Prostate gland (tissue), 2 donors: Measurements from ENCODE around the gene MPL. TPM values are rescaled to one million over a fixed set of nuclear protein-coding genes. Genes with fewer than 3 reads are reported as not detected.

Experiments used
- DNase-seq: peaks from one replicate; pipeline ENCODE4 v3.0.0-alpha.2; 2019; ENCODE audit warnings: low spot score
- H3K27ac ChIP-seq, 2 donors: fragments of 200-600 bp; sonication (generic); 2 replicates each; pipeline ENCODE4 v1.5.1; 2017 to 2019
- H3K27me3 ChIP-seq: fragments of 200-600 bp; sonication (generic); replicated peaks from 2 replicates; pipeline ENCODE4 v1.5.1; 2019; ENCODE audit not compliant: insufficient read depth
- H3K36me3 ChIP-seq, 2 donors: fragments of 200-600 bp; sonication (generic); 1 replicate in 1 of 2; 2 replicates in 1 of 2; pipeline versions ENCODE4 v1.5.1 to v1.8.1; 2017 to 2019
- H3K4me1 ChIP-seq: fragments of 200-600 bp; sonication (generic); replicated peaks from 2 replicates; pipeline ENCODE4 v1.5.1; 2019
- H3K4me3 ChIP-seq, 2 donors: fragments of 200-600 bp; sonication (generic); 2 replicates each; pipeline ENCODE4 v1.5.1; 2017 to 2019
- H3K9me3 ChIP-seq: fragments of 200-600 bp; sonication (generic); 2 replicates; pipeline ENCODE4 v1.5.1; 2017
- POLR2A ChIP-seq: fragments of 450-650 bp; IDR thresholded peaks from one replicate; pipeline ENCODE4 v1.6.1; 2016; ENCODE audit warnings: antibody characterized with exemption, mild to moderate bottlenecking
- POLR2AphosphoS5 ChIP-seq: sonication (generic); formaldehyde crosslinking; IDR thresholded peaks from one replicate; pipeline ENCODE4 v1.6.1; 2017; ENCODE audit warnings: antibody characterized with exemption
- WGBS: methylation state at CpG from one replicate; pipeline ENCODE4 v1.1.5; 2018; 5-methylcytosine and 5-hydroxymethylcytosine counted together
- intact Hi-C: fragments of 100-400 bp; cut with DNase I; formaldehyde crosslinking; loops from one replicate; pipeline ENCODE4 v1.14.2; 2022
- total RNA-seq, 2 donors: library from RNA; depleted of rRNA; stranded (reverse); fragments of >200 nt; gene quantifications; one replicate each; pipeline ENCODE4 v1.1.0, GENCODE V29; 2016
- TF ChIP-seq, protein P1 (sequence below), 4 experiments: fragments of 200-600 bp in 2 of 4; fragments of 450-650 bp in 2 of 4; sonication (generic) in 2 of 4; IDR thresholded peaks; 1 replicate in 3 of 4; 2 replicates in 1 of 4; pipeline ENCODE4 v1.5.1; 2016 to 2019; ENCODE audit warnings: antibody characterized with exemption in 4 of 4, mild to moderate bottlenecking in 2 of 4, moderate library complexity in 2 of 4

MPL gene
- total RNA-seq, 2 donors from 2014 or later, result not detected

DNA sequence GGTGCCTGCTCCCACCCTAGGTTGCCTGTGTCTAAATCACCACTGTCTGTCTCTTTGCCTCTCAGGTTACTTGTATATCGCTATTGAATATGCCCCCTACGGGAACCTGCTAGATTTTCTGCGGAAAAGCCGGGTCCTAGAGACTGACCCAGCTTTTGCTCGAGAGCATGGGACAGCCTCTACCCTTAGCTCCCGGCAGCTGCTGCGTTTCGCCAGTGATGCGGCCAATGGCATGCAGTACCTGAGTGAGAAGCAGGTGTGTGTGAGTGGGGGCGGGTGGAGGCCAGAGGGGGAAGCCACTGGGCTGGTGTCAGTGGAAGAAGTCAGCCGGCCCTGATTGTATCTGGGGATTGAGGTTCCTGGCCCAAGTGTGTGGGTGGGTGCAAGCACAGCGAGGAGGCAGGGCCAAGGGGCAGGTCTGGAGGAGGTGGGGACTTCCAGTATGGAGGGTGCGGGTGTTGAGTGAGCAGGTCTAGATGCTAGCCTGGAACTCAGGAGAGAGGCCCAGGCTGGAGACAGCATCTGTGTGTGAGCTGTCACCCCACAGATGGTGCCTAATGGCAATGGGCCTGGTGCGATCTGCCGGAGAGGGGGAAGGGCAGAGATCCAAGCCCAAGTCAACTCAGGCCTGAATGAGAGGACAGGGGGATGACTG, 19.7 kb upstream of the MPL start:
- no peak overlapping the region for H3K4me3 ChIP-seq
- TF ChIP-seq, protein P1, sequence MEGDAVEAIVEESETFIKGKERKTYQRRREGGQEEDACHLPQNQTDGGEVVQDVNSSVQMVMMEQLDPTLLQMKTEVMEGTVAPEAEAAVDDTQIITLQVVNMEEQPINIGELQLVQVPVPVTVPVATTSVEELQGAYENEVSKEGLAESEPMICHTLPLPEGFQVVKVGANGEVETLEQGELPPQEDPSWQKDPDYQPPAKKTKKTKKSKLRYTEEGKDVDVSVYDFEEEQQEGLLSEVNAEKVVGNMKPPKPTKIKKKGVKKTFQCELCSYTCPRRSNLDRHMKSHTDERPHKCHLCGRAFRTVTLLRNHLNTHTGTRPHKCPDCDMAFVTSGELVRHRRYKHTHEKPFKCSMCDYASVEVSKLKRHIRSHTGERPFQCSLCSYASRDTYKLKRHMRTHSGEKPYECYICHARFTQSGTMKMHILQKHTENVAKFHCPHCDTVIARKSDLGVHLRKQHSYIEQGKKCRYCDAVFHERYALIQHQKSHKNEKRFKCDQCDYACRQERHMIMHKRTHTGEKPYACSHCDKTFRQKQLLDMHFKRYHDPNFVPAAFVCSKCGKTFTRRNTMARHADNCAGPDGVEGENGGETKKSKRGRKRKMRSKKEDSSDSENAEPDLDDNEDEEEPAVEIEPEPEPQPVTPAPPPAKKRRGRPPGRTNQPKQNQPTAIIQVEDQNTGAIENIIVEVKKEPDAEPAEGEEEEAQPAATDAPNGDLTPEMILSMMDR (IDR thresholded peaks at IDR 0.05), result no peak
- TF ChIP-seq POLR2AphosphoS5, result no peak
- TF ChIP-seq POLR2A, result no peak
- no peaks in the 10 kb centered on the region for H3K4me1 ChIP-seq
- no peaks in the 10 kb centered on the region for H3K9me3 ChIP-seq
- no peak overlapping the region for H3K27ac ChIP-seq
- no peak for DNase-seq
- H3K27me3 ChIP-seq, result no peaks in the 10 kb centered on the region
- WGBS, result 78% methylated on average over 15 of the region's 15 CpGs
- no peaks in the 10 kb centered on the region for H3K36me3 ChIP-seq
- intact Hi-C loops, result no loop called here

DNA sequence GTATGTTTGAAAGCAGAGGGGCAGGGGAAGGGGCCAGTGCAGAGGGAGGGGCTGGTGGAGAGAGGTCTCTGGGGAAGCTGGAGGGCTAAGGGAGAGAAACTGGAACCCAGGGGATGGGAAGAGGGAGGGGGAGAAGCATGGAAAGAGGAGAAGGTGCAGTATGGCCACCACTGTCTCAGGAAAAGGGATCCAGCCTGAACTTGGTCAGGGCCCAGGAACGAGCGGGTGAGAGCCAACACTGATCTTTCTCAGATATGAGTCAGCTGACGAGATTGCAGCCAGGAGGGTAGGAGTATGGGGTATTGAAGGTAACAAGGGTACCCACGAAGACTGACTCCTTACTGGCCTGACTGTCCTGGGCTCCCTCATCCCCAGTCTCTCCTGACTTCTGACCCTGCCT, 18.8 kb upstream of the MPL start:
- Histone ChIP-seq H3K4me3 (no peak overlapping the region), H3K27me3 (no peaks in the 10 kb centered on the region), H3K36me3 (no peaks in the 10 kb centered on the region), H3K4me1 (no peaks in the 10 kb centered on the region), H3K9me3 (no peaks in the 10 kb centered on the region), H3K27ac (peak overlapping the region in 1 of 2 donors; percentile 33)
- WGBS, result 18% methylated on average over 4 of the region's 4 CpGs
- intact Hi-C loops, result no loop called here
- TF ChIP-seq POLR2A (no peak), POLR2AphosphoS5 (no peak)
- TF ChIP-seq, protein P1 (IDR thresholded peaks at IDR 0.05), result no peak
- no peak for DNase-seq

DNA sequence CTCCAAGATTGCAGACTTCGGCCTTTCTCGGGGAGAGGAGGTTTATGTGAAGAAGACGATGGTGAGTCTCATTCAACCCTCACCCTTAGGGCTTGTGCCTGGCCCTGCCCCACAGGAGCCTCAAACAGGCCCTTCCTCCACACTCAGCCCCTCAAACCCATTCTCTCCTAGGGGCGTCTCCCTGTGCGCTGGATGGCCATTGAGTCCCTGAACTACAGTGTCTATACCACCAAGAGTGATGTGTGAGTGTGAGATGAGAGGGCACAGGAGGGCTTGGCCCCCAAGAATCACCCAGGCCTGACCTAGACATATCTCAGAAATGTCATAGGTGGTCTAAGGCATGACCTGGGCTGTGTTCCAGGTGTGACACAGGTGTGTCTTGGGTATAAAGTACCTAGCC, 18.3 kb upstream of the MPL start:
- 82% methylated on average over 5 of the region's 5 CpGs for WGBS
- intact Hi-C loops, result no loop called here
- H3K27me3 ChIP-seq, result no peaks in the 10 kb centered on the region
- TF ChIP-seq POLR2AphosphoS5 (no peak), POLR2A (no peak)
- TF ChIP-seq, protein P1 (IDR thresholded peaks at IDR 0.05), result no peak
- H3K4me1 ChIP-seq, result no peaks in the 10 kb centered on the region
- no peaks in the 10 kb centered on the region for H3K36me3 ChIP-seq
- peak overlapping the region in 1 of 2 donors; percentile 33 for H3K27ac ChIP-seq
- no peak for DNase-seq
- no peaks in the 10 kb centered on the region for H3K9me3 ChIP-seq
- H3K4me3 ChIP-seq, result no peak overlapping the region

DNA sequence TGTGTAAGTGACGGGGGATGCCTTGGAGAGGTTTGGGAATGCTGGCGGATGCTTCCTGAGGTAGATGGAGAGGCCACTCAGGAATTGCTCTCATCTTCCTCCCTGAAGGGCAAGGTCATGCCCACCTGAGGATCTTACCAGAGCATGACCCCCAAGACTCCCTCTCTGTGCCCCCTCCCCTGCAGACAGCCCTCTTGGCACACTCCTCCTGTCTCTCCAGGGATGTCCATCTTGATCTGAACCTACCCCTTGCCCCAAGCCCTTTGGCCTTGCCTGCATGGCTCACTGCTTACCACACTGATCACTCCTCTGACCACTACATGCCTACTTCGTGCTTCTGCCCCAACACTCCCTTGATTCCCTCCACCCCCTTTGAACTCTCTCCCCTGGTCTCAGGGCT, 17.9 kb upstream of the MPL start:
- Histone ChIP-seq H3K27ac (no peak overlapping the region), H3K27me3 (no peaks in the 10 kb centered on the region), H3K4me3 (no peak overlapping the region), H3K9me3 (no peaks in the 10 kb centered on the region), H3K36me3 (no peaks in the 10 kb centered on the region), H3K4me1 (no peaks in the 10 kb centered on the region)
- TF ChIP-seq POLR2AphosphoS5 (no peak), POLR2A (no peak)
- TF ChIP-seq, protein P1 (IDR thresholded peaks at IDR 0.05), result no peak
- DNase-seq, result no peak
- 65% methylated on average over 3 of the region's 3 CpGs for WGBS
- intact Hi-C loops, result no loop called here

DNA sequence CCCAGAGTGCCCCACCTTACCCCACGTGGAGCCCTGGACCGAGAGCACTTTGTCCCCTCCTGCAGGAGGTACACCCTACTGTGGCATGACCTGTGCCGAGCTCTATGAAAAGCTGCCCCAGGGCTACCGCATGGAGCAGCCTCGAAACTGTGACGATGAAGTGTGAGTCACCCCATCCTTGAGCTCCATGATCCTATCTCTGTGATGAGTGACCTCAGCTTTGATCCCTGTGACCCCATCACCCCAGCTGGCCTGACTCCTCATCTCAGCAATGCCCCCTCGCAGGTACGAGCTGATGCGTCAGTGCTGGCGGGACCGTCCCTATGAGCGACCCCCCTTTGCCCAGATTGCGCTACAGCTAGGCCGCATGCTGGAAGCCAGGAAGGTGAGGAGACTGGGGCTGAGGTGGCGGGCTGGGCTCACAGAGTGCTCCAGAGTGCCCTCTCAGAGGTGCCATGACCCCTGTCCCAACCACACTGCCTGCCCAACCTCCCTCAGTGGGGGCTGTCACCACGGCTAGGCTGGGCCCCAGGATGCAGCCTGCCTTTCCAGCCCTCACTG, 16.2 kb upstream of the MPL start:
- Histone ChIP-seq H3K27me3 (no peaks in the 10 kb centered on the region), H3K4me1 (no peaks in the 10 kb centered on the region), H3K36me3 (no peaks in the 10 kb centered on the region), H3K4me3 (no peak overlapping the region), H3K9me3 (no peaks in the 10 kb centered on the region), H3K27ac (no peak overlapping the region)
- 94% methylated on average over 16 of the region's 16 CpGs for WGBS
- intact Hi-C loops, result no loop called here
- DNase-seq, result no peak
- TF ChIP-seq, protein P1 (IDR thresholded peaks at IDR 0.05), result no peak
- TF ChIP-seq POLR2A (no peak), POLR2AphosphoS5 (no peak)
